HepG2 (cell line): Measurements from ENCODE around the gene MLX. TPM values are rescaled to one million over a fixed set of nuclear protein-coding genes. Genes with fewer than 3 reads are reported as not detected.
A peak's percentile ranks its signal among the peaks of the same experiment; 100 is the strongest.

ENCODE experiments used
- AGO1 ChIP-seq: fragments of 200-400 bp; formaldehyde crosslinking; IDR thresholded peaks from 2 replicates; pipeline ENCODE4 v1.6.1; 2017; ENCODE audit warnings: mild to moderate bottlenecking, low read depth, low read length, moderate library complexity; ENCODE audit not compliant: poor library complexity, severe bottlenecking
- ARNT ChIP-seq: fragments of 450-650 bp; IDR thresholded peaks from 2 replicates; pipeline ENCODE4 v1.6.1; 2017
- CBX1 ChIP-seq: IDR thresholded peaks from one replicate; pipeline ENCODE4 v1.6.1; 2016; ENCODE audit warnings: antibody characterized with exemption, low read depth
- CHD2 ChIP-seq: IDR thresholded peaks from 2 replicates; pipeline ENCODE4 v1.6.1; 2011; ENCODE audit warnings: low read depth, low read length, improper control_type of control experiment
- DPF2 ChIP-seq: sonication (generic); formaldehyde crosslinking; IDR thresholded peaks from 2 replicates; pipeline ENCODE4 v1.4.0; 2020; ENCODE audit warnings: mild to moderate bottlenecking, low read depth, missing genetic modification reagents, borderline replicate concordance
- FOSL1 ChIP-seq: sonication (generic); formaldehyde crosslinking; IDR thresholded peaks from 2 replicates; pipeline ENCODE4 v1.9.0; 2021; ENCODE audit warnings: missing genetic modification reagents, borderline replicate concordance
- FOXA3 ChIP-seq: IDR thresholded peaks from 2 replicates; pipeline ENCODE4 v1.6.1; 2016; ENCODE audit warnings: missing genetic modification reagents, missing compliant biosample characterization
- GTF2F1 ChIP-seq: fragments of 150-350 bp; IDR thresholded peaks from 2 replicates; pipeline ENCODE4 v1.6.1; 2014; ENCODE audit warnings: low read length
- HNF1A ChIP-seq, 2 experiments: sonication (generic) in 1 of 2; formaldehyde crosslinking in 1 of 2; IDR thresholded peaks; 2 replicates each; pipeline versions ENCODE4 v1.4.0 to v1.6.1; 2016 to 2020; ENCODE audit warnings: borderline replicate concordance in 1 of 2, low read depth in 1 of 2, mild to moderate bottlenecking in 1 of 2, missing genetic modification reagents in 1 of 2
- TARDBP ChIP-seq: sonication (generic); formaldehyde crosslinking; IDR thresholded peaks from 2 replicates; pipeline ENCODE4 v1.8.0; 2022; ENCODE audit warnings: mild to moderate bottlenecking, missing genetic modification reagents
- U2AF2 ChIP-seq: fragments of 200-400 bp; formaldehyde crosslinking; IDR thresholded peaks from 2 replicates; pipeline ENCODE4 v1.6.1; 2017; ENCODE audit warnings: low read depth, mild to moderate bottlenecking, low read length
- XBP1 ChIP-seq: sonication (generic); formaldehyde crosslinking; IDR thresholded peaks from 2 replicates; pipeline ENCODE4 v1.5.0; 2020; ENCODE audit warnings: missing genetic modification reagents
- ZBTB20 ChIP-seq: sonication (generic); formaldehyde crosslinking; IDR thresholded peaks from 2 replicates; pipeline ENCODE4 v1.8.1; 2023; ENCODE audit warnings: missing genetic modification reagents, low read depth, mild to moderate bottlenecking, borderline replicate concordance
- ZNF597 ChIP-seq: sonication (generic); formaldehyde crosslinking; IDR thresholded peaks from 2 replicates; pipeline ENCODE4 v1.5.0; 2020; ENCODE audit warnings: missing genetic modification reagents
- ZNF7 ChIP-seq: IDR thresholded peaks from 2 replicates; pipeline ENCODE4 v1.6.1; 2016; ENCODE audit warnings: missing biosample characterization, missing genetic modification reagents
- ZNF766 ChIP-seq: sonication (generic); formaldehyde crosslinking; IDR thresholded peaks from 2 replicates; pipeline ENCODE4 v1.5.0; 2020; ENCODE audit warnings: missing genetic modification reagents, borderline replicate concordance
- polyA plus RNA-seq, 8 experiments: library from polyadenylated mRNA; depleted of rRNA in 3 of 8; stranded (reverse) in 7 of 8; unstranded in 1 of 8; fragments of >200 nt; fragmentation: Illumina TruSeq in 4 of 8; extraction: Trizol in 4 of 8; gene quantifications; 2 replicates each; pipeline versions ENCODE4 v1.2.1 to v1.2.3, GENCODE V29; 2011 to 2016; ENCODE audit warnings: low read depth in 4 of 8, missing spikeins in 1 of 8, mixed read lengths in 1 of 8; ENCODE audit not compliant: insufficient read depth in 1 of 8
- total RNA-seq, 5 experiments: library from RNA; depleted of rRNA; stranded (reverse); fragments of >200 nt; fragmentation: Illumina TruSeq; extraction: Trizol; gene quantifications; 2 replicates each; pipeline ENCODE4 v1.2.3, GENCODE V29; 2016; ENCODE audit warnings: low read depth in 1 of 5
- TF ChIP-seq, protein P1 (sequence below): sonication (generic); formaldehyde crosslinking; IDR thresholded peaks from 2 replicates; pipeline ENCODE4 v1.4.0; 2020; ENCODE audit warnings: missing genetic modification reagents
- TF ChIP-seq, protein P2 (sequence below): sonication (generic); formaldehyde crosslinking; IDR thresholded peaks from 2 replicates; pipeline ENCODE4 v1.4.0; 2020; ENCODE audit warnings: mild to moderate bottlenecking, missing genetic modification reagents

The MLX gene
- total and polyA plus RNA-seq, 2 of the 13 experiments (the other 11 are each of a cell fraction or from before 2014, with no cell fraction given), result 38.9 to 74.4 TPM

DNA sequence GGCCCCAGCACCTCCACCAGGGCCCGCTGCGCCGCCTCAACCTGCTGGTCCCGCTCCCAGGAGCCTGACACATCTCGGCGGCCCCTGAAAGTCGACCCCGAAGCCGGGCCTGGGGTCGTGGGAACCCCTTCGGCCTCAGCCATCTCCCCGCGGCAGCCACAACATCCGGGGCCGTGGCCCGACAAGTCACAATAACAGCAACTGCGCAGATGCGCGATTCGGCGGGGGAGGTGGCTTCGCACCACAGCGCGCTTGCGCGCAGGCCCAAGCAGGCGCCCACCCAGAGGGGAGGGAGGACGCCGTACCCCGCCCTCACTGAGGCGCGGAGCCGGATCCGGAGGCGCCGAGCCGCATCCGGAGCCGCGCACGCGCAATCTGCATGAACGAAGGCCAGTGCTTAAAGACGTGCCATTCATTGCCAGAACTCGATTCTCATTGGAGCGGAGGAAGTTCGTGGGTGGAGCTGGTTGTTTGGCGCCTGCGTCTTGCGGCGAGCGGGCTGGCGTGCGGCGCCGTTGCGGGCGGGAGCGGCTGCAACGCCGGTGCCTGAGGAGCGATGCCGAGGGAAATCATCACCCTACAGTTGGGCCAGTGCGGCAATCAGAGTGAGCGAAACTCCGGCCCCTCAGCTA lies 42.4 kb downstream of the MLX start, which contains the start of the genes RETREG3 and TUBG1 (continued):
- TF ChIP-seq FOSL1 (peak; percentile 28; the same call in 1 of the 2 replicates), CHD2 (no peak; the same call in 1 of the 2 replicates), GTF2F1 (no peak), ARNT (no peak), DPF2 (CRISPR knock-in tag) (no peak), XBP1 (CRISPR knock-in tag) (peak; percentile 80; the same call in 1 of the 2 replicates), ZNF597 (CRISPR knock-in tag) (no peak), CBX1 (peak; percentile 48), TARDBP (CRISPR knock-in tag) (peak; percentile 67), ZNF7 (CRISPR knock-in tag) (no peak), U2AF2 (no peak), FOXA3 (CRISPR knock-in tag) (peak; percentile 42; the same call in 1 of the 2 replicates), ZBTB20 (CRISPR knock-in tag) (peak; percentile 78; the same call in 1 of the 2 replicates), HNF1A (IDR thresholded peaks at IDR 0.05; ENCODE audit: low read depth) (no peak), HNF1A (CRISPR knock-in tag; IDR thresholded peaks at IDR 0.05; ENCODE audit: borderline replicate concordance) (peak; percentile 4; the same call in 1 of the 2 replicates), ZNF766 (CRISPR knock-in tag) (peak; percentile 42), AGO1 (peak; percentile 54)
- TF ChIP-seq, protein P1, sequence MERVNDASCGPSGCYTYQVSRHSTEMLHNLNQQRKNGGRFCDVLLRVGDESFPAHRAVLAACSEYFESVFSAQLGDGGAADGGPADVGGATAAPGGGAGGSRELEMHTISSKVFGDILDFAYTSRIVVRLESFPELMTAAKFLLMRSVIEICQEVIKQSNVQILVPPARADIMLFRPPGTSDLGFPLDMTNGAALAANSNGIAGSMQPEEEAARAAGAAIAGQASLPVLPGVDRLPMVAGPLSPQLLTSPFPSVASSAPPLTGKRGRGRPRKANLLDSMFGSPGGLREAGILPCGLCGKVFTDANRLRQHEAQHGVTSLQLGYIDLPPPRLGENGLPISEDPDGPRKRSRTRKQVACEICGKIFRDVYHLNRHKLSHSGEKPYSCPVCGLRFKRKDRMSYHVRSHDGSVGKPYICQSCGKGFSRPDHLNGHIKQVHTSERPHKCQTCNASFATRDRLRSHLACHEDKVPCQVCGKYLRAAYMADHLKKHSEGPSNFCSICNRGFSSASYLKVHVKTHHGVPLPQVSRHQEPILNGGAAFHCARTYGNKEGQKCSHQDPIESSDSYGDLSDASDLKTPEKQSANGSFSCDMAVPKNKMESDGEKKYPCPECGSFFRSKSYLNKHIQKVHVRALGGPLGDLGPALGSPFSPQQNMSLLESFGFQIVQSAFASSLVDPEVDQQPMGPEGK (CRISPR knock-in tag), result peak; percentile 98
- TF ChIP-seq, protein P2, sequence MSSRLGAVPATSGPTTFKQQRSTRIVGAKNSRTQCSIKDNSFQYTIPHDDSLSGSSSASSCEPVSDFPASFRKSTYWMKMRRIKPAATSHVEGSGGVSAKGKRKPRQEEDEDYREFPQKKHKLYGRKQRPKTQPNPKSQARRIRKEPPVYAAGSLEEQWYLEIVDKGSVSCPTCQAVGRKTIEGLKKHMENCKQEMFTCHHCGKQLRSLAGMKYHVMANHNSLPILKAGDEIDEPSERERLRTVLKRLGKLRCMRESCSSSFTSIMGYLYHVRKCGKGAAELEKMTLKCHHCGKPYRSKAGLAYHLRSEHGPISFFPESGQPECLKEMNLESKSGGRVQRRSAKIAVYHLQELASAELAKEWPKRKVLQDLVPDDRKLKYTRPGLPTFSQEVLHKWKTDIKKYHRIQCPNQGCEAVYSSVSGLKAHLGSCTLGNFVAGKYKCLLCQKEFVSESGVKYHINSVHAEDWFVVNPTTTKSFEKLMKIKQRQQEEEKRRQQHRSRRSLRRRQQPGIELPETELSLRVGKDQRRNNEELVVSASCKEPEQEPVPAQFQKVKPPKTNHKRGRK, result no peak
